Activated B cell treated with CpG ODN at 0.5 μM for 24 hours (primary cell): ENCODE results near the gene DPH7. TPM values are rescaled to one million over a fixed set of nuclear protein-coding genes. Genes with fewer than 3 reads are reported as not detected.

Experiments
- ATAC-seq: fragments of 200-7000 bp; cut with Tn5 transposase; one replicate; pipeline ENCODE4 v1.10.0; 2021; ENCODE audit warnings: low read depth, mild to moderate bottlenecking, moderate library complexity
- CTCF ChIA-PET: fragments of 350-600 bp; sonication (Branson Sonifier 250); formaldehyde crosslinking; loops from one replicate; lab custom pipeline; 2021; ENCODE audit warnings: antibody characterized with exemption; lab: Charles Lee
- POLR2A ChIA-PET: fragments of 350-600 bp; sonication (Branson Sonifier 250); formaldehyde crosslinking; loops from one replicate; lab custom pipeline; 2021; ENCODE audit warnings: antibody characterized with exemption; lab: Charles Lee
- DNase-seq: peaks from one replicate; pipeline ENCODE4 v3.0.0; 2022
- H3K27ac Mint-ChIP-seq: one replicate; pipeline ENCODE4 v1.8.0; 2020; ENCODE audit warnings: mixed read lengths
- H3K27me3 Mint-ChIP-seq: one replicate; pipeline ENCODE4 v1.8.0; 2021; ENCODE audit warnings: mixed read lengths
- H3K36me3 Mint-ChIP-seq: one replicate; pipeline ENCODE4 v1.8.0; 2021; ENCODE audit warnings: low read depth, mixed read lengths
- H3K4me1 Mint-ChIP-seq: one replicate; pipeline ENCODE4 v1.8.0; 2021; ENCODE audit warnings: mixed read lengths
- H3K4me3 Mint-ChIP-seq: one replicate; pipeline ENCODE4 v1.8.0; 2020; ENCODE audit warnings: mild to moderate bottlenecking, mixed read lengths
- H3K9me3 Mint-ChIP-seq: one replicate; pipeline ENCODE4 v1.8.0; 2020; ENCODE audit warnings: mixed read lengths
- intact Hi-C: fragments of 100-400 bp; cut with micrococcal nuclease; formaldehyde crosslinking; loops from one replicate; pipeline ENCODE4 v1.15.1; 2024
- total RNA-seq: library from RNA; stranded (reverse); gene quantifications from 2 replicates; pipeline ENCODE4 v1.2.3, GENCODE V29; 2022
- TF ChIP-seq, protein P1 (sequence below): fragments of 200-600 bp; IDR thresholded peaks from one replicate; pipeline ENCODE4 v1.8.0; 2022; ENCODE audit warnings: antibody characterized with exemption, mild to moderate bottlenecking

DPH7 gene
- total RNA-seq, 1 donor from 2014 or later = 43.0 TPM

DNA sequence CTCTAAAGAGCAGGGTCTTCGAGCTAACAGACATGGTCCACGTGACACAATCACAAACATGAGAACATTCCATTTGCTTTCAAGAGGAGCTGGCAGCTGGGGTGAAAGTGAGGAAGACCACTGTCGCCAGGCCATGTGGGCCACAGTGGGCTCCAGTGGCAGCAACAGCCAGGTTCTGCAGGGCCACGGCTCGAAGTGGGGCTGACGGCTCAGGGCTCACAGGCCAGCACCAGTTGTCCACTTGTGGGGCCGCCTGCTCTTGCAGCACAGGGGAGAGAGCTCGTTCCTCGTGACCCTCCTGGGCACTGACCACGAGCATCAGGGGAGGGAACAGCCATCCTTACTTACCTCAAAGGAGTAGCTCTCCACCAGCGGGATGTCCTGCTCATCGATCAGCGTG, 9.6 kb upstream of the DPH7 start:
- TF ChIP-seq, protein P1, sequence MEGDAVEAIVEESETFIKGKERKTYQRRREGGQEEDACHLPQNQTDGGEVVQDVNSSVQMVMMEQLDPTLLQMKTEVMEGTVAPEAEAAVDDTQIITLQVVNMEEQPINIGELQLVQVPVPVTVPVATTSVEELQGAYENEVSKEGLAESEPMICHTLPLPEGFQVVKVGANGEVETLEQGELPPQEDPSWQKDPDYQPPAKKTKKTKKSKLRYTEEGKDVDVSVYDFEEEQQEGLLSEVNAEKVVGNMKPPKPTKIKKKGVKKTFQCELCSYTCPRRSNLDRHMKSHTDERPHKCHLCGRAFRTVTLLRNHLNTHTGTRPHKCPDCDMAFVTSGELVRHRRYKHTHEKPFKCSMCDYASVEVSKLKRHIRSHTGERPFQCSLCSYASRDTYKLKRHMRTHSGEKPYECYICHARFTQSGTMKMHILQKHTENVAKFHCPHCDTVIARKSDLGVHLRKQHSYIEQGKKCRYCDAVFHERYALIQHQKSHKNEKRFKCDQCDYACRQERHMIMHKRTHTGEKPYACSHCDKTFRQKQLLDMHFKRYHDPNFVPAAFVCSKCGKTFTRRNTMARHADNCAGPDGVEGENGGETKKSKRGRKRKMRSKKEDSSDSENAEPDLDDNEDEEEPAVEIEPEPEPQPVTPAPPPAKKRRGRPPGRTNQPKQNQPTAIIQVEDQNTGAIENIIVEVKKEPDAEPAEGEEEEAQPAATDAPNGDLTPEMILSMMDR = no peak
- H3K36me3 Mint-ChIP-seq = peaks cover 41% of the 10 kb centered on the region
- intact Hi-C loops = no loop called here
- no peak overlapping the region for H3K27ac Mint-ChIP-seq
- peak overlapping the region; percentile 65 for H3K4me3 Mint-ChIP-seq
- ChIA-PET CTCF (interaction anchor here (0.5 to 1.3 kb wide), 2 partner anchors 9 to 542 kb away, joined by 3 to 6 read pairs; partner anchors contain the start of gene DPH7), POLR2A (no interaction called here)
- peaks cover 1% of the 10 kb centered on the region for H3K27me3 Mint-ChIP-seq
- no peaks in the 10 kb centered on the region for H3K9me3 Mint-ChIP-seq
- no peak for ATAC-seq
- no peak for DNase-seq
- peaks cover 6% of the 10 kb centered on the region for H3K4me1 Mint-ChIP-seq

DNA sequence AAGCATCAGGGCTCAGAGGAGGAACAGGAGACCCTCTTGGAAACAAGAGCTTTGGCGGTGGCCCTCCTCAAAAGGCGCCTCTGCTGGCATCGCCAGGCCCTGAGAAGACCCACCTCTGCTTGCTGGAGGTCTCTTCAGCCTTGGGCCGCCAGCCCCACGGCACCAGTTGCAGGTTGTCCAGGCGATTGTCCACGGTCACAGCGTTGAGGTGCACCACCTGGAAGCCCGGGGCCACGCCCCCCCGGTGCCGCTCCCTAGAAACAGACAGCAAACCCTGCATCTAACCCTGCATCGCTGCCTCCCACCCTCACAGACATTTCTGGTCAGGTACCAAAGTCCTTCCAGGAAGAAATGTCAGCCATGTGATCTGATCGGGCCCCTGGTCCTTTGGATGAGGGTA, 8.1 kb upstream of the DPH7 start:
- POLR2A ChIA-PET = no interaction called here
- Mint-ChIP-seq H3K27ac (no peak overlapping the region), H3K4me3 (no peak overlapping the region), H3K9me3 (no peaks in the 10 kb centered on the region), H3K27me3 (peaks cover 1% of the 10 kb centered on the region), H3K36me3 (peaks cover 56% of the 10 kb centered on the region), H3K4me1 (peaks cover 6% of the 10 kb centered on the region)
- ATAC-seq (no peak), DNase-seq (no peak)
- intact Hi-C loops = no loop called here
- CTCF ChIA-PET = no interaction called here
- TF ChIP-seq, protein P1 = no peak

DNA sequence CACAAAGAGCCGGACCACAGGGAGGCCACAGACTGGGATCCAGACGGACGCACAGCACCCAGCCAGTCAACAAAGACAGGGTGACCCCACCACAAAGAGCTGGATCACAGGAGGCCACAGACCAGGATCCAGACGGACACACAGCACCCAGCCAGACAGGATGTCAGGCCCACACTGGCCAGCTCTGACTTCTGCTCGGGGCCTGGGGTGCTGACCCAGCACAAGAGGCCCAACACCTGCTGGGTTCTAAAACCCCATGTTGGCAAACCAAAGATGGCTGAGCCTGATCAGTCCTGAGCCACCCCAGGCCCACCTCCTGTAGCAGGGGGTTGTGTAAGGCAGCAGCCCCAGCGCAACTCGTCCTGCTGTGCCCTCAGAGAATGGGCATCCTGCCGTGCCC, 5.2 kb upstream of the DPH7 start:
- H3K4me3 Mint-ChIP-seq = no peak overlapping the region
- DNase-seq (no peak), ATAC-seq (no peak)
- no peak overlapping the region for H3K27ac Mint-ChIP-seq
- no peaks in the 10 kb centered on the region for H3K27me3 Mint-ChIP-seq
- H3K9me3 Mint-ChIP-seq = no peaks in the 10 kb centered on the region
- TF ChIP-seq, protein P1 = no peak
- peaks cover 58% of the 10 kb centered on the region for H3K36me3 Mint-ChIP-seq
- intact Hi-C loops = no loop called here
- CTCF ChIA-PET = no interaction called here
- peaks cover 5% of the 10 kb centered on the region for H3K4me1 Mint-ChIP-seq
- POLR2A ChIA-PET = no interaction called here

DNA sequence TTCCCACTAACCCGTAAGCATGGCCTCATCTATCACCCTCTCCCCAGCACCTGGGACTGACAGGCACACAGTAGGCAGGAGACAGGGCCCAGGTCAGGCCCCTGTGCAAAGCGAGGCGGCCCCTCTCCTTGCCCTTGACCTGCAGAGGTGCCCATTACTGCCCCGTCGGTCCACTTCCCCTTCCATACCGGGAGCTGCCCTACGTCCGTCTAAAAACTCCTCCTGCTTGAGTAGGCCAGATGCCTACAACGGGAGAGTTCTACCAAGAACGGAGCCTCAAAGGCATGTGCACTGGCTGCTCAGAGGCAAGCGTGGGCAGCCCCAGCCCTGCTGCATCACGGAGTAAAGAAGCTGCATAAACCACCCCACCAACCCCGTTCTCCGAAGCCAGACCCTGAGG, 4.6 kb upstream of the DPH7 start:
- Mint-ChIP-seq H3K4me1 (peaks cover 7% of the 10 kb centered on the region), H3K27me3 (no peaks in the 10 kb centered on the region), H3K27ac (no peak overlapping the region), H3K36me3 (peaks cover 57% of the 10 kb centered on the region), H3K4me3 (no peak overlapping the region), H3K9me3 (no peaks in the 10 kb centered on the region)
- POLR2A ChIA-PET = no interaction called here
- DNase-seq = no peak
- intact Hi-C loops = no loop called here
- ATAC-seq = no peak
- CTCF ChIA-PET = no interaction called here
- TF ChIP-seq, protein P1 = no peak

DNA sequence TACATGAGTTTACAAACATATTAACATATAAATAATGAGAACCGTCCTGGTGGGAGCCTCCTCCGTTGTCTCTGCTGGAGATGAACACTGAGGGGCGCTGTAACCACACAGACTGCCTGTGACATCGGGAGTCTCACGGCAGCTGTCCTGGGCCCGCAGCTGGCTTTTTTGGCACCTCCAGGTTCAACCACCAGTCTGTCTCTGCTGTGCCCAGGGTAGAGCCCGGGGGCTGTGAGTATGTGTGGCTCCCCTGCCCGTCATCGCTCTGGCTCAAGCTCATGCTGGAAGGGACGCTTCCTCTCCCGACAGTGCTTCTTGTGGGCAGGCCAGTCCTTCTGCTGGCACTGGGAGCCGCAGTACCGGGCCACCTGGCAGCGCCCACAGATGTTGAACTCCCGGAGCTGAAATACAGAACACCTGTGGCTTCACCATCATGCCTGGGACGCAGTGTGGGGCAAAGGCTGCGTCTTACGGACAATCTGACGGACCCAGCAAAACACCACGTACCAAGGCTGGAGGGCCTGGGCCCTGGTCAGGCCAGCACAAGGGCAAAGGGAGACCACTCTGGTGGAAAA, 3.6 kb upstream of the DPH7 start:
- TF ChIP-seq, protein P1 = no peak
- POLR2A ChIA-PET = interaction anchor here (1.0 kb wide), 1 partner anchor 30 kb away, joined by 3 read pairs; no protein-coding TSS in a partner anchor
- H3K27ac Mint-ChIP-seq = no peak overlapping the region
- peaks cover 47% of the 10 kb centered on the region for H3K36me3 Mint-ChIP-seq
- DNase-seq (no peak), ATAC-seq (no peak)
- intact Hi-C loops = no loop called here
- H3K27me3 Mint-ChIP-seq = no peaks in the 10 kb centered on the region
- no peak overlapping the region for H3K4me3 Mint-ChIP-seq
- H3K9me3 Mint-ChIP-seq = no peaks in the 10 kb centered on the region
- peaks cover 16% of the 10 kb centered on the region for H3K4me1 Mint-ChIP-seq
- CTCF ChIA-PET = no interaction called here
